Measurements from ENCODE around the gene NUDT7.

GRCh38 chr16:77705351-77705750 lies 17.0 kb upstream of the NUDT7 start:
- TF ChIP-seq POLR2AphosphoS5 (IDR thresholded peaks at IDR 0.05) (no peak), CTCF (IDR thresholded peaks at IDR 0.05) (no peak)

All from suprapubic skin (tissue), 3 donors.